HCT116 (cell line): ENCODE results near the gene OR6C76. TPM values are rescaled to one million over a fixed set of nuclear protein-coding genes. Genes with fewer than 3 reads are reported as not detected.

Source experiments
- ATAC-seq: fragments of 200-7000 bp; cut with Tn5 transposase; 2 replicates; pipeline ENCODE4 v1.9.1; 2020; ENCODE audit warnings: mild to moderate bottlenecking, moderate library complexity
- BruUV-seq: library from RNA; stranded (reverse); fragments of 400-500 nt; replicated peaks from 2 replicates; lab custom pipeline; 2021; lab: Mats Ljungman, UMichigan
- CTCF ChIA-PET: fragments of 300-600 bp; sonication (Branson Sonifier 250); formaldehyde crosslinking; loops from one replicate; lab custom pipeline; 2021; ENCODE audit warnings: antibody characterized with exemption; lab: Charles Lee
- POLR2A ChIA-PET: fragments of 300-600, 350-600 bp; sonication (Branson Sonifier 250); formaldehyde crosslinking; loops from one replicate; lab custom pipeline; 2021; ENCODE audit warnings: antibody characterized with exemption; lab: Charles Lee
- RAD21 ChIA-PET, 2 experiments: fragments of 300-600 bp; sonication (Branson Sonifier 250); formaldehyde crosslinking; loops; one replicate each; lab custom pipeline; 2023; ENCODE audit warnings: low total read pairs in 2 of 2; ENCODE audit not compliant: uncharacterized antibody in 2 of 2, unreplicated experiment in 2 of 2, low non-redundant PET in 1 of 2; lab: Charles Lee
- DNase-seq: peaks from one replicate; pipeline ENCODE4 v3.0.0-alpha.2; 2010; ENCODE audit warnings: low read depth, low spot score
- H2AFZ ChIP-seq: fragments of 200-600 bp; shearing (Covaris generic), sonication (generic); 2 replicates; pipeline ENCODE4 v1.6.1; 2017; ENCODE audit warnings: low read depth, mixed run types, mixed read lengths, antibody characterized with exemption, low read length; ENCODE audit not compliant: poor library complexity, severe bottlenecking
- H3K27ac ChIP-seq: 2 replicates; pipeline ENCODE4 v1.5.1; 2012; ENCODE audit warnings: low read depth, low read length
- H3K27me3 ChIP-seq: fragments of 200-600 bp; sonication (generic); 2 replicates; pipeline ENCODE4 v1.6.1; 2016; ENCODE audit warnings: mixed run types, low read length, mixed read lengths; ENCODE audit not compliant: insufficient read depth
- H3K36me3 ChIP-seq, 2 experiments: fragments of 200-500 bp in 1 of 2; fragments of 200-600 bp in 1 of 2; sonication (Bioruptor generic) in 1 of 2; sonication (generic) in 1 of 2; 2 replicates each; pipeline versions ENCODE4 v1.5.1 to v1.6.1; 2014 to 2016; ENCODE audit warnings: low read length in 2 of 2, inconsistent platforms in 1 of 2, mixed read lengths in 1 of 2, mixed run types in 1 of 2; ENCODE audit not compliant: insufficient read depth in 2 of 2, control insufficient read depth in 1 of 2
- H3K4me1 ChIP-seq, 2 experiments: fragments of 200-600 bp in 1 of 2; sonication (generic) in 1 of 2; 2 replicates each; pipeline versions ENCODE4 v1.5.1 to v1.6.1; 2012 to 2017; ENCODE audit warnings: low read length in 2 of 2, inconsistent platforms in 1 of 2, mild to moderate bottlenecking in 1 of 2, mixed read lengths in 1 of 2, mixed run types in 1 of 2, moderate library complexity in 1 of 2; ENCODE audit not compliant: insufficient read depth in 2 of 2, control insufficient read depth in 1 of 2
- H3K4me2 ChIP-seq: fragments of 200-600 bp; sonication (generic); 2 replicates; pipeline ENCODE4 v1.6.1; 2017; ENCODE audit warnings: mixed run types, low read length, mixed read lengths
- H3K4me3 ChIP-seq, 2 experiments: fragments of 200-600 bp in 1 of 2; sonication (generic) in 1 of 2; replicated peaks in 1 of 2; 2 replicates each; pipeline ENCODE4 v1.5.1; 2011 to 2016; ENCODE audit warnings: low read length in 2 of 2, control low read depth in 1 of 2, low read depth in 1 of 2, mild to moderate bottlenecking in 1 of 2, mixed read lengths in 1 of 2, mixed run types in 1 of 2
- H3K79me2 ChIP-seq: fragments of 200-600 bp; sonication (generic); 2 replicates; pipeline ENCODE4 v1.6.1; 2017; ENCODE audit warnings: mild to moderate bottlenecking, mixed run types, low read length, moderate library complexity, mixed read lengths; ENCODE audit not compliant: insufficient read depth
- H3K9ac ChIP-seq: fragments of 200-600 bp; sonication (generic); 2 replicates; pipeline ENCODE4 v1.6.1; 2016; ENCODE audit warnings: low read length, mixed read lengths
- H3K9me2 ChIP-seq: fragments of 200-600 bp; sonication (generic), shearing (Covaris generic); 2 replicates; pipeline ENCODE4 v1.6.1; 2017; ENCODE audit warnings: mixed run types, mild to moderate bottlenecking, moderate library complexity; ENCODE audit not compliant: insufficient read depth
- H3K9me3 ChIP-seq, 2 experiments: fragments of 200-500 bp in 1 of 2; fragments of 200-600 bp in 1 of 2; sonication (Bioruptor generic) in 1 of 2; sonication (generic) in 1 of 2; 2 replicates each; pipeline ENCODE4 v1.6.1; 2014 to 2017; ENCODE audit warnings: low read length in 2 of 2, mixed read lengths in 2 of 2, inconsistent platforms in 1 of 2, low read depth in 1 of 2, mild to moderate bottlenecking in 1 of 2, mixed run types in 1 of 2, moderate library complexity in 1 of 2; ENCODE audit not compliant: control insufficient read depth in 1 of 2, insufficient read depth in 1 of 2
- H4K20me1 ChIP-seq: fragments of 200-600 bp; sonication (generic), shearing (Covaris generic); 2 replicates; pipeline ENCODE4 v1.6.1; 2017; ENCODE audit warnings: mixed run types, mild to moderate bottlenecking, moderate library complexity; ENCODE audit not compliant: insufficient read depth
- CBX3 ChIP-seq: IDR thresholded peaks from 2 replicates; pipeline ENCODE4 v1.6.1; 2012; ENCODE audit warnings: low read depth
- CTCF ChIP-seq, 3 experiments: fragments of 200-600 bp in 1 of 3; sonication (generic) in 1 of 3; IDR thresholded peaks in 2 of 3; conservative IDR thresholded peaks in 1 of 3; 2 replicates each; pipeline ENCODE4 v1.5.1; 2012 to 2017; ENCODE audit warnings: low read depth in 2 of 3, low read length in 2 of 3, antibody characterized with exemption in 1 of 3, borderline replicate concordance in 1 of 3, control low read depth in 1 of 3, mild to moderate bottlenecking in 1 of 3, mixed read lengths in 1 of 3, mixed run types in 1 of 3, moderate library complexity in 1 of 3; ENCODE audit not compliant: insufficient read depth in 1 of 3
- EZH2 ChIP-seq: fragments of 200-600 bp; sonication (generic); IDR thresholded peaks from 2 replicates; pipeline ENCODE4 v1.6.1; 2017; ENCODE audit warnings: antibody characterized with exemption, mixed run types
- FOSL1 ChIP-seq: IDR thresholded peaks from 2 replicates; pipeline ENCODE4 v1.6.1; 2012; ENCODE audit warnings: low read depth
- JUND ChIP-seq: IDR thresholded peaks from 2 replicates; pipeline ENCODE4 v1.6.1; 2012
- MAX ChIP-seq: IDR thresholded peaks from 2 replicates; pipeline ENCODE4 v1.6.1; 2012
- POLR2A ChIP-seq: IDR thresholded peaks from 2 replicates; pipeline ENCODE4 v1.7.0; 2011; ENCODE audit warnings: borderline replicate concordance; ENCODE audit not compliant: insufficient read depth, insufficient read length; ENCODE audit errors: extremely low read depth
- RAD21 ChIP-seq: IDR thresholded peaks from 2 replicates; pipeline ENCODE4 v1.6.1; 2012; ENCODE audit warnings: low read depth, mild to moderate bottlenecking
- TCF7L2 ChIP-seq: IDR thresholded peaks from 2 replicates; pipeline ENCODE4 v1.7.0; 2011; ENCODE audit warnings: borderline replicate concordance, inconsistent platforms; ENCODE audit not compliant: insufficient read depth, insufficient read length; ENCODE audit errors: extremely low read depth
- ZNF274 ChIP-seq: fragments of 200-500 bp; sonication (Bioruptor generic); IDR thresholded peaks from 2 replicates; pipeline ENCODE4 v1.6.1; 2014; ENCODE audit warnings: mild to moderate bottlenecking, low read depth, low read length, inconsistent platforms
- intact Hi-C: fragments of 100-400 bp; cut with micrococcal nuclease; formaldehyde crosslinking; loops from 2 replicates; pipeline ENCODE4 v1.10.0; 2022
- total RNA-seq: library from RNA; stranded (reverse); gene quantifications from one replicate; pipeline ENCODE4 v1.2.1, GENCODE V29; 2021; ENCODE audit not compliant: unreplicated experiment
- TF ChIP-seq, protein P1 (sequence below): IDR thresholded peaks from 2 replicates; pipeline ENCODE4 v1.6.1; 2012

Gene OR6C76
- total RNA-seq, 1 experiment from 2014 or later, result not detected

DNA sequence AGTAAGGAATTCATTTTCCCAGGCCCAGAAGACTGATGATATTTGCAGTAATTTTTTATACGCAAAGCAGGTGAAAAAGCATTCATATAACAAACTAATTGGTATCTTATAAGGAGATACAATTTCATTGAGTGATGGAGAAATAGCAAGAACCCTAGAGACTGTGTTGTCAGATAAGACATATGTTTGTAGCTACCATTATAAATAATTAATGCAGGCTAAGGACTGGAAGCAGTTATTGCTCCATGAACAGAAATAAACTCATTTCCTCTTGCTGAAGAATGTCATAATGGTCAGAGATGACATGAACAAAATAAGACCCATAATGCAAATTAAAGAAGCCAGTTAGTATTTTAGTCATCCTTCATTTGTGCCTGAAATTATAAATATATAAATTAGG is 19.3 kb downstream of the OR6C76 start:
- H3K27ac ChIP-seq, result no peak overlapping the region
- no peak for DNase-seq
- H3K4me1 ChIP-seq, result no peaks in the 10 kb centered on the region
- intact Hi-C loops, result no loop called here
- no peak for ATAC-seq
- ChIA-PET CTCF (no interaction called here), RAD21 (no interaction called here), POLR2A (no interaction called here)
- H4K20me1 ChIP-seq, result no peaks in the 10 kb centered on the region
- TF ChIP-seq JUND (no peak), ZNF274 (no peak), EZH2 (no peak), POLR2A (no peak), MAX (no peak), TCF7L2 (no peak), FOSL1 (no peak)
- TF ChIP-seq, protein P1, sequence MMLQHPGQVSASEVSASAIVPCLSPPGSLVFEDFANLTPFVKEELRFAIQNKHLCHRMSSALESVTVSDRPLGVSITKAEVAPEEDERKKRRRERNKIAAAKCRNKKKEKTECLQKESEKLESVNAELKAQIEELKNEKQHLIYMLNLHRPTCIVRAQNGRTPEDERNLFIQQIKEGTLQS, result no peak
- H3K9me3 ChIP-seq, result no peaks in the 10 kb centered on the region
- no peak overlapping the region for H3K4me2 ChIP-seq
- BruUV-seq, result no TSS peak
- H2AFZ ChIP-seq, result no peak overlapping the region
- H3K9me2 ChIP-seq, result no peaks in the 10 kb centered on the region
- H3K36me3 ChIP-seq, result no peaks in the 10 kb centered on the region
- no peak overlapping the region for H3K4me3 ChIP-seq
- H3K9ac ChIP-seq, result no peak overlapping the region
- H3K27me3 ChIP-seq, result peaks cover 15% of the 10 kb centered on the region; the same call in 1 of the 2 replicates
- no peaks in the 10 kb centered on the region for H3K79me2 ChIP-seq

- DNase-seq, result no peak
- POLR2A ChIA-PET, result no interaction called here
Measured at GRCh38 chr12:55446326-55446725, 20.3 kb downstream of the OR6C76 start.

More at GRCh38 chr12:55446326-55446725, 20.3 kb downstream of the OR6C76 start:
- no peak for TF ChIP-seq CBX3
- peak; percentile 31; the same call in 1 of the 2 replicates for TF ChIP-seq RAD21
- peak in 1 of 3 experiments; percentile 17; a peak in 1 of 6 replicates for TF ChIP-seq CTCF (IDR thresholded peaks at IDR 0.05 in 2 of 3, conservative IDR thresholded peaks at IDR 0.05 in 1 of 3; ENCODE audit: borderline replicate concordance in 1 of 3, insufficient read depth in 1 of 3, low read depth in 2 of 3, low read length in 2 of 3)
- Histone ChIP-seq H2AFZ (no peak overlapping the region), H3K36me3 (no peaks in the 10 kb centered on the region), H4K20me1 (no peaks in the 10 kb centered on the region), H3K27me3 (peaks cover 15% of the 10 kb centered on the region; the same call in 1 of the 2 replicates), H3K27ac (no peak overlapping the region), H3K4me2 (no peak overlapping the region), H3K9me3 (no peaks in the 10 kb centered on the region), H3K9ac (no peak overlapping the region), H3K79me2 (no peaks in the 10 kb centered on the region), H3K4me3 (no peak overlapping the region), H3K4me1 (no peaks in the 10 kb centered on the region), H3K9me2 (no peaks in the 10 kb centered on the region)
- no peak for ATAC-seq
- intact Hi-C loops, result no loop called here
- RAD21 ChIA-PET, result no interaction called here
- no TSS peak for BruUV-seq
- CTCF ChIA-PET, result interaction anchor here (1.1 kb wide), 1 partner anchor 257 kb away, joined by 3 read pairs; no protein-coding TSS in a partner anchor
